Measurements from ENCODE around the gene PEAK1.

The PEAK1 gene

DNA sequence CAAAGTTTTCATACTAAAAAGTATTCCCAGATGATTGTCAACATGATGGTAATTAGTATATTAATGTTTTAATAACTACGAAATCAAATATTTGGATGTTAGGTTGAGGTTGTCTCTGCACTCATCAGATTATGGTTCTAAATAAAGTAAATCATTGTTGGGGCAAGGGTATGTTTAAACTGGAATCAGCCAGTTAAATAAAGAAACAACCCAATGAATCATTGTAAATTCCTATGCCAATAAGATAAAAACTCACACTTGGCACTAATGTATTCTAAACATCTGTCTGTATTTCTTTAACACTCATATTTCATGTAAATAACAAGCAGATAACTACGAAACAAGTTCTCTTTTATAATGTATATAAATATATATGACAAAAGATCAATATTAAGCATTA lies 92.7 kb downstream of the PEAK1 start:
- Mint-ChIP-seq H3K4me3 (no peak overlapping the region), H3K27ac (no peak overlapping the region), H3K9me3 (peaks cover 0 to 4% of the 10 kb centered on the region in 2 donors), H3K27me3 (no peaks in the 10 kb centered on the region), H3K4me1 (ENCODE audit: low read depth in 2 of 2) (no peaks in the 10 kb centered on the region), H3K36me3 (ENCODE audit: insufficient read depth) (no peaks in the 10 kb centered on the region)
- no peak for ATAC-seq (replicated peaks)
- no peak for DNase-seq

DNA sequence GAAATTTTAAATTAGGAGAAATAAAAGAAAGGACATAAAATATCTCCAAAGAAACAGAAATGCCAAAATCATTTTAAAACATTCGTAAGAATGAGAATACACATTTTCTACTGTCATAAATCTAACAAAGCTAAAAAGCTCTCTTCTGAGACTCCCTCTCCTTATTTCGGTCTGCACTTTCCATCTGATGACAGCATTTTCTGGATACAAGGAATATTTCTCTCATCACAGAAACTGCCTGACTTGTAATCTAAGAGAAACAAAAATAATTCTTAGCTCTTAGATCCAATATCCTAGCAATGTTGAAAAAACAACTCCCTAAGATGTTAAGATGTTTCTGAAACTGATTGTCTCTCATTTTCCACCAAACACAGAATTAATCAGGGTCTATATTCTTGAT lies 93.5 kb downstream of the PEAK1 start:
- no peak overlapping the region for H3K4me3 Mint-ChIP-seq
- H3K27me3 Mint-ChIP-seq, result no peaks in the 10 kb centered on the region
- H3K36me3 Mint-ChIP-seq (ENCODE audit: insufficient read depth), result no peaks in the 10 kb centered on the region
- peaks cover 0 to 2% of the 10 kb centered on the region in 2 donors for H3K4me1 Mint-ChIP-seq (ENCODE audit: low read depth in 2 of 2)
- ATAC-seq (replicated peaks), result no peak
- H3K27ac Mint-ChIP-seq, result no peak overlapping the region
- peaks cover 0 to 4% of the 10 kb centered on the region in 2 donors for H3K9me3 Mint-ChIP-seq
- no peak for DNase-seq

GRCh38 chr15:77312523-77312922 lies 107.4 kb downstream of the PEAK1 start:
- no peak for ATAC-seq (replicated peaks)
- Mint-ChIP-seq H3K4me1 (ENCODE audit: low read depth in 2 of 2) (peaks cover 1 to 7% of the 10 kb centered on the region in 2 donors), H3K9me3 (no peaks in the 10 kb centered on the region), H3K27me3 (no peaks in the 10 kb centered on the region), H3K36me3 (ENCODE audit: insufficient read depth) (no peaks in the 10 kb centered on the region), H3K27ac (no peak overlapping the region), H3K4me3 (no peak overlapping the region)
- DNase-seq, result no peak

DNA sequence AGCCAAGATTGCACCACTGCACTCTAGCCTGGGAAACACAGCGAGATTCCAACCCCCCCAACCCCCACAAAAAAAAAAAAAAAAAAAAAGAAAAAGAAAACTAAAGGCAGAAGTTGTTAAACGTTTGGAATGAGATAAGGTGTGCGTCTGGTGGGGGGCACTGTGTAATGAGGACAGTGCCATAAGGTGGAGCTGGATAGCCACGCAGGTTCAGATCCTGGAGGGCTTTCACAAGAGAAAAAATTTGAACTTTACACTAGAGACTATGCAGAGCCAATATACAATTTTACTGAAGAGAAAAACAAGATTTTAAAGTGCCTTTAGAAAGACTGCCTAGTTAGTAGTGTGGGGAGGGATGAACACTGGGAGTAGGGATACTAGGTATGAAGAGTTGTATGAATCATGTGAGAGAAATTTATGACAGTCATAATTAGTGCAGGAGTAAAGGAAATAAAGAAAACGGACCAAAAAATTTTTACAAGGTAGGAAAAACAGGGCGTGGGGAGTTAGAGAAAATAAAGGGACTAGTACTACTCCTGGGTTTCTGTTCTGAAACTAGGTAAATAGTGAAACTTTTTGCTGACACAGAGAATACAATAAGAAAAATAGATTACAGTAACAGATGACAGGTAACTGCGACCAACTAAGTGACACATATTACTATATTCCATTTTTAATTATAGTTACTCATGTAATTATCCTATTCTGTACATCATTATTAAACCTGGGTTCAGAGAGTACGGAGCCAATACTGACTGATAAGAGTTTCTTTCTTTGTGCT lies 108.1 kb downstream of the PEAK1 start:
- DNase-seq (no peak), ATAC-seq (replicated peaks) (no peak)
- no peak overlapping the region for H3K4me3 Mint-ChIP-seq
- peaks cover 1 to 7% of the 10 kb centered on the region in 2 donors for H3K4me1 Mint-ChIP-seq (ENCODE audit: low read depth in 2 of 2)
- H3K9me3 Mint-ChIP-seq, result no peaks in the 10 kb centered on the region
- H3K27ac Mint-ChIP-seq, result no peak overlapping the region
- no peaks in the 10 kb centered on the region for H3K27me3 Mint-ChIP-seq
- no peaks in the 10 kb centered on the region for H3K36me3 Mint-ChIP-seq (ENCODE audit: insufficient read depth)

DNA sequence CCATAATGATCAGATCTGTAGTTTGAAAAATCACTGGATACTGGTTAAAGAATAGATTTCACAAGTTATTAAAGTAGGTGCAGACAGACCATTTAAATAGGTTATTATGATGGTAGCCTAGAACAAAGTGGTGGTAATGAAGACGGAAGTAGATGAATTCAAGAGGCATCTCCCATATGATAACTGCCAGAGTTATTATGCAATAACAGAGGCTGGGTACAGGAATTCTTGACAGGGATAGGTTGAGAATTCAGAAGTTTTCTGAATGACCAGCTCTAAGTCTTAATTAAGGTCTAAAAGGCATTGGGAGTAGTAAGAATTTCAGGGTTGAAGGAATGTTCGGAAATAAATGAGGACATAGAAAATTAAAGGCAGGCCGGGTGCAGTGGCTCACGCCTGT lies 108.9 kb downstream of the PEAK1 start:
- no peak for ATAC-seq (replicated peaks)
- no peaks in the 10 kb centered on the region for H3K9me3 Mint-ChIP-seq
- no peaks in the 10 kb centered on the region for H3K27me3 Mint-ChIP-seq
- H3K27ac Mint-ChIP-seq, result no peak overlapping the region
- H3K4me1 Mint-ChIP-seq (ENCODE audit: low read depth in 2 of 2), result peaks cover 1 to 7% of the 10 kb centered on the region in 2 donors
- no peaks in the 10 kb centered on the region for H3K36me3 Mint-ChIP-seq (ENCODE audit: insufficient read depth)
- H3K4me3 Mint-ChIP-seq, result no peak overlapping the region
- no peak for DNase-seq

DNA sequence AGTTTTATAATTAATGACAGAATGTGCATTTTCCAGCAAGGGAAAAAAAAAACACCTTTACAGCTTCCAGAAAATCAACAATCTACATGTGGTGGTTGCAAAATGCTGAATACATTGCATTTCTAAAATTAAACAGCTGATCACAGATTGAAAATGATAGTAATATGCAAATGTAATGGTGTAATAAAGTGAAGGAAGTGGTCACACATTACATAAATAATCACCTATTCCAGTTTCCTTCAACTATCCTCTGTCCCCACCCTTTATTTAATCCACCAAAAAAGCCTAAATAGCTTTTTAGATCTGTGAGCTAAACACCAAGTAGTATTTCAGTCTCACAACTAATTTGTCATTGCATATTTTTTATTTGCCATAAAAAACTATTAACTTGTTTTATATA lies 110.5 kb downstream of the PEAK1 start:
- Mint-ChIP-seq H3K27ac (no peak overlapping the region), H3K4me3 (no peak overlapping the region), H3K9me3 (no peaks in the 10 kb centered on the region), H3K27me3 (no peaks in the 10 kb centered on the region), H3K36me3 (ENCODE audit: insufficient read depth) (no peaks in the 10 kb centered on the region), H3K4me1 (ENCODE audit: low read depth in 2 of 2) (peaks cover 1 to 7% of the 10 kb centered on the region in 2 donors)
- ATAC-seq (replicated peaks) (no peak), DNase-seq (no peak)

DNA sequence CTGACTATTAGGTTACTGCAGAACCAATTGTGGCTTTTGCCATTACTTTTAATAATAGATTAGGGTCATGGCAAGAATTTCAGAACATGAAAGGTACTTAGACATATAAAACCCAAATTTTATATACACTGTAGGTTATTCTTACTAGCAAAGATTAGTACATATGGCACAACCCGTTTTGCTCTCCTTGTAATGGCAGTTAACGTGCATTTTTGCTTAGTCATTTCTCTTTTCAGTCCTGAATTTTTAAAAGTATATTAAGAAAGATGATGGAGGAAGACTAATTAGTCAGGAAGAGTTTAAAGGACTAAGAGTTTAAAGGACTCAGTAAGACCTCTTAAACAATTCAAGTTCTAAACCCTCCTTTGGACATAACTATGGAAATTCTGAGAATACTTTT lies 114.0 kb downstream of the PEAK1 start:
- Mint-ChIP-seq H3K27ac (no peak overlapping the region), H3K36me3 (ENCODE audit: insufficient read depth) (no peaks in the 10 kb centered on the region), H3K27me3 (no peaks in the 10 kb centered on the region), H3K4me1 (ENCODE audit: low read depth in 2 of 2) (peaks cover 1 to 7% of the 10 kb centered on the region in 2 donors), H3K9me3 (no peaks in the 10 kb centered on the region), H3K4me3 (no peak overlapping the region)
- DNase-seq (no peak), ATAC-seq (replicated peaks) (no peak)

DNA sequence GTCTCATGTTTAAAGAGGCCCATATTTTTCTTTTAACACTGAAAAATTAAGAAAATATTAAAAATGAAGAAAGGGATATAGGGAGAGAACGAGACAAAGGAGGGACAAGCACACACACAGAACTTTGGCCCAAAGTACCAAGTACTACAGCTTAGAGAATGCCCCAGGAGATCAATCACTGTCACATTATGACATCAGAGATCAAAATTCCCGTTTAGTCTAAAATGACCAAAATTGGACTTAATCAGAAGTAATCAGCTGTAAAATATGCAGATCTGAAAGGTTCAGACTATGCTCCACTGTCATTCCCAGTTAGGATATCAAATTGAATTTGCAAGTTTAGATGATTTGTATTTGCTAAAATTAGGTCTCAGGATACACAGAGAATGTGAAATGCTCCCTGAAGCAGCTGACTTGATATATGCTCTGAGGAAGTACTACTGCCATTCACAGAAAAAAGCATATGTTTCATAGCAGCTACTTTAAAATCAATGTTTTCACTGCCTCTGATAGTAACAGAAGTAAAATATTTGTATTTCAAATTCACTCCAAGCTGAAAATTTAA lies 123.0 kb downstream of the PEAK1 start:
- DNase-seq, result no peak
- H3K36me3 Mint-ChIP-seq (ENCODE audit: insufficient read depth), result no peaks in the 10 kb centered on the region
- H3K27ac Mint-ChIP-seq, result no peak overlapping the region
- no peak for ATAC-seq (replicated peaks)
- H3K4me3 Mint-ChIP-seq, result no peak overlapping the region
- H3K27me3 Mint-ChIP-seq, result no peaks in the 10 kb centered on the region
- H3K9me3 Mint-ChIP-seq, result no peaks in the 10 kb centered on the region
- H3K4me1 Mint-ChIP-seq (ENCODE audit: low read depth in 2 of 2), result no peaks in the 10 kb centered on the region

GRCh38 chr15:77295446-77295845 lies 124.5 kb downstream of the PEAK1 start:
- Mint-ChIP-seq H3K4me1 (ENCODE audit: low read depth in 2 of 2) (no peaks in the 10 kb centered on the region), H3K27ac (no peak overlapping the region), H3K27me3 (no peaks in the 10 kb centered on the region), H3K4me3 (no peak overlapping the region), H3K9me3 (no peaks in the 10 kb centered on the region), H3K36me3 (ENCODE audit: insufficient read depth) (no peaks in the 10 kb centered on the region)
- DNase-seq (no peak), ATAC-seq (replicated peaks) (no peak)

DNA sequence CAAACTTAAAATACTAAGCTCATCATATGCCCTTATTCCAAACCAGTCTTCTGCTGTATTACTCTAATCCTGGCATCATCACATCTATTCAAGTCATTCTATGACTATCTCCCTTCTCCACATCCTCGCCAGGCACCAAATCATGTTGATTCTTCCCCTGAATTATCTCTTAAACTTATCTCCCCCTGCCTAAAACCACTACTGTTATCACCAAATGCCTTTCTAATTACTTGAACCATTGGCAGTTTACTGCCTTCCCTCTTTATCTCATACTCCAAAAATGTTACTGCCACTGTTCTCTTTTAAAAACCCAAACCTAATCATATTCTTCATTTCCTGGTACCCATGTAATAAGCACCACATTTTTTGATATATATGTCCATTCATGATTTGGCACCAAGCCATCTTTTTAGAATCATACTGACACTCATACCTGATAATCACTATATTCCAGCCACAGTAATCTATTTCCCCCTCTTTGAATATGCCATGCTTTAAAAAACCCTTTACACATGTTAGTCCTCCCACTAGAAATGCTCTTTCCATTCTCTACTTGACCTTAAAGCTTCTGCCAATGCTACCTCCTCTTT lies 126.8 kb downstream of the PEAK1 start:
- H3K27me3 Mint-ChIP-seq, result no peaks in the 10 kb centered on the region
- no peak for DNase-seq
- H3K36me3 Mint-ChIP-seq (ENCODE audit: insufficient read depth), result no peaks in the 10 kb centered on the region
- ATAC-seq (replicated peaks), result no peak
- H3K9me3 Mint-ChIP-seq, result no peaks in the 10 kb centered on the region
- H3K27ac Mint-ChIP-seq, result no peak overlapping the region
- no peaks in the 10 kb centered on the region for H3K4me1 Mint-ChIP-seq (ENCODE audit: low read depth in 2 of 2)
- H3K4me3 Mint-ChIP-seq, result no peak overlapping the region

GRCh38 chr15:77291107-77291506 lies 128.8 kb downstream of the PEAK1 start:
- no peaks in the 10 kb centered on the region for H3K4me1 Mint-ChIP-seq (ENCODE audit: low read depth in 2 of 2)
- ATAC-seq (replicated peaks) (no peak), DNase-seq (no peak)
- H3K27ac Mint-ChIP-seq, result no peak overlapping the region
- H3K9me3 Mint-ChIP-seq, result no peaks in the 10 kb centered on the region
- H3K36me3 Mint-ChIP-seq (ENCODE audit: insufficient read depth), result no peaks in the 10 kb centered on the region
- H3K4me3 Mint-ChIP-seq, result no peak overlapping the region
- H3K27me3 Mint-ChIP-seq, result no peaks in the 10 kb centered on the region

- ATAC-seq (replicated peaks), result no peak
- Mint-ChIP-seq H3K27me3 (no peaks in the 10 kb centered on the region), H3K36me3 (ENCODE audit: insufficient read depth) (no peaks in the 10 kb centered on the region), H3K27ac (no peak overlapping the region), H3K4me1 (ENCODE audit: low read depth in 2 of 2) (no peaks in the 10 kb centered on the region), H3K4me3 (no peak overlapping the region), H3K9me3 (no peaks in the 10 kb centered on the region)
- DNase-seq, result no peak
These were observed 132.5 kb downstream of the PEAK1 start for GRCh38 chr15:77287385-77287784.

DNA sequence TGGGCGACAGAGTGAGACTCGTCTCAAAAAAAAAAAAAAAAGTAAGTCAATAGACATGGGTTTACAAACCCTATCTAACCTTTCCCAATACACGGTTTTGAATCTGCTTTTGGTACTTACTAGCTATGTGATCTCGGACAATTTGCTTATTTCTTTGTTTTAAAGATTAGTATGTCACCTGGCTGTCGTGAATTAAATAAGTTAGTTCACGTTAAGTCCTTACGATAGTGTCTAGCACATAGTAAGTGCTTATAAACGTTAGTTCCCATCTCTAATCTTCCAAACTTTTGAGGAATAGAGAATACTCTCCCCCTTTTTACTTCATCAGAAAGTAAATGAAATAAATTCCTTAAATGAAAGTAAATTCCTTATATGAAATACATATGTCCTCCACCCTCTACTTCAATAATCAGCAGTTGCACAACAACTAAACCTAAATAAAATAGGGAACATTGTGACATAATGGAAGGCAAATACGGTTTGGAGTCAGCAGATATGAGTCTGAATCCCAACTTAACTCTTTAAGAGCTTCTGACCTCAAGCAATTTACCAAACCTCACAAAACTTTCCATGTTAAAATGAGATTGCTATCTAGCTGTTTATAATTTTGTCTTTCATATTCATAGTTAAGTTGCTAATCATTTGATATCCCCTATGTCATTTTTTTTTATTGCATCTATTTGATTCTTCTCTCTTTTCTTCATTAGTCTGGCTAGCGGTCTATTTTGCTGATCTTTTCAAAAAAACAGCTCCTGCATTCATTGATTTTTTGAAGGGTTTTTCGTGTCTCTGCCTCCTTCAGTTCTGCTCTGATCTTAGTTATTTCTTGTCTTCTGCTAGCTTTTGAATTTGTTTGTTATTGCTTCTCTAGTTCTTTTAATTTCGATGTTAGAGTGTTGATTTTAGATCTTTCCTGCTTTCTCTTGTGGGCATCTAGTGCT lies 134.6 kb downstream of the PEAK1 start:
- ATAC-seq (replicated peaks) (no peak), DNase-seq (no peak)
- no peaks in the 10 kb centered on the region for H3K27me3 Mint-ChIP-seq
- no peak overlapping the region for H3K4me3 Mint-ChIP-seq
- no peaks in the 10 kb centered on the region for H3K36me3 Mint-ChIP-seq (ENCODE audit: insufficient read depth)
- H3K27ac Mint-ChIP-seq, result no peak overlapping the region
- H3K4me1 Mint-ChIP-seq (ENCODE audit: low read depth in 2 of 2), result no peaks in the 10 kb centered on the region
- no peaks in the 10 kb centered on the region for H3K9me3 Mint-ChIP-seq

All from effector memory CD8-positive, alpha-beta T cell (primary cell).